Non-pigmented ciliary epithelial cell (primary cell): ENCODE results near the gene ATG4B.

ENCODE experiments used
- DNase-seq: peaks from one replicate; pipeline ENCODE4 v3.0.0-alpha.2; 2010; ENCODE audit warnings: low read depth

ATG4B gene

DNA sequence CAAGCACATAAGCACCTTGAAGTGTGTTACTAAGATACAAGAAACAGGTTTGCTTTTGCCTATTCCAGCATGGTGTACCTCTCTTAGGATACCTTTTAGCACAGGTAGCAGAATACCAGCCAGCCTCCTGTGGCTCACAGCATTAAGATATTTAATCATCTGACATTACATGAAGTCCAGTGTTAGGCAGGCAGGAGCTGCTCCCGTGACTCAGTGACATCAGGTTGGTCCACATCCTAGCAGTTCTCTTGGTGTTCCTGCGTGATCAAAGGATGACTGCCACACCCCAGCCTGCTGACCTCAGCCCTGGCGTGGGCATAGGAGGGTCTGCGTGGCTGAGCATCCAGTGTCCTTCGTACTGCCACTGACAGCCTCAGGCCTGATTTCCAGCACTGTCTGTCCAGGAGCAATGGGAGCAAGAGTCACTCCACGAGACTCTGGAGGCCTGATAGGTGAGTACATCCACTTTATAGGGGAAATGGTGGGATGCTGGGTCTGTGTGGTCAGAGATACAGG is 52.8 kb downstream of the ATG4B start:
- no peak for DNase-seq

DNA sequence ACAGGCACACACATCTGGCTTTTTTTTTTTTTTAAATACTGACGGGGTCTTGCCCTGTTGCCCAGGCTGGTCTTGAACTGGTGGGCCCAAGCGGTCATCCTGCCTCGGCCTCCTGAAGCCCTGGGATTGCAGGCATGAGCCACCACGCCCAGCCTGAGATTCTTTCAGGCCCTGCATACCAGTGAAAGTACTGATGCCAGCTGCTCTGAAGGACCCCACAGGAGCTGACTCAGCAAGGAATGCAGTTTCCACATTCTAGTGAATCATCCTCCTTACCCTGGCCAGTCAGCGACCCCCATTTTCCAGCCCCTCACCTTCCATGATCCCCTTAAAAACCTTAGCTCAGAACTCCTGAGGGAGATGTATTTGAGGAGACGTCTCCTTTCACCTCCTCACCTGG is 55.0 kb downstream of the ATG4B start:
- DNase-seq = peak; percentile 59

DNA sequence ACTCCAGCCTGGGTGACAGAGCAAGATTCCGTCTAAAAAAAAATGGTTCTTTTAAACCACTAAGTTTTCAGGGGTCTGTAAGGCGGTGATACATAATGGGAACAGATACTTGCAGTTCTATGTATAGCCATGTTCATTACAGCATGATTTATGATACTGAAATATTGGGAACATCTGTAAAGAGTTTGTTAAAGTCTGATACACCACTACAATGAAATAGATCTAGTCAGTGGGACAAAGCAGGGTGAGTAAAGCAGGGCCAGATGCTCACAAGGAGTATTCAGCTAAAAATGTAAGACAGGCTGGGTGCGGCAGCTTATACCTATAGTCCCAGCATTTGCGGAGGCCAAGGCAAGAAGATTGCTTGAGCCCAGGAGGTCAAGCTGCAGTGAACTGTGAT is 58.2 kb downstream of the ATG4B start:
- DNase-seq = no peak

DNA sequence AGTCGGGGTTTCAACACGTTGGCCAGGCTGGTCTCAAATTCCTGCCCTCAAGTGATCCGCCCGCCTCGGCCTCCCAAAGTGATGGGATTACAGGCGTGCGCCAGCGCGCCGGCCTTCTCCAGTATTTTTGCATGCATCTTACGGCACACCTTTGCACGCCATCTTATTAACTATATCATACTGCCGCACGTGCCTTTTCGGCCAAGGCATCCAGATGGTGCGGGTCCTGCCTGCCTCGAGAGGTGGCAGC is 63.6 kb downstream of the ATG4B start:
- DNase-seq = no peak

DNA sequence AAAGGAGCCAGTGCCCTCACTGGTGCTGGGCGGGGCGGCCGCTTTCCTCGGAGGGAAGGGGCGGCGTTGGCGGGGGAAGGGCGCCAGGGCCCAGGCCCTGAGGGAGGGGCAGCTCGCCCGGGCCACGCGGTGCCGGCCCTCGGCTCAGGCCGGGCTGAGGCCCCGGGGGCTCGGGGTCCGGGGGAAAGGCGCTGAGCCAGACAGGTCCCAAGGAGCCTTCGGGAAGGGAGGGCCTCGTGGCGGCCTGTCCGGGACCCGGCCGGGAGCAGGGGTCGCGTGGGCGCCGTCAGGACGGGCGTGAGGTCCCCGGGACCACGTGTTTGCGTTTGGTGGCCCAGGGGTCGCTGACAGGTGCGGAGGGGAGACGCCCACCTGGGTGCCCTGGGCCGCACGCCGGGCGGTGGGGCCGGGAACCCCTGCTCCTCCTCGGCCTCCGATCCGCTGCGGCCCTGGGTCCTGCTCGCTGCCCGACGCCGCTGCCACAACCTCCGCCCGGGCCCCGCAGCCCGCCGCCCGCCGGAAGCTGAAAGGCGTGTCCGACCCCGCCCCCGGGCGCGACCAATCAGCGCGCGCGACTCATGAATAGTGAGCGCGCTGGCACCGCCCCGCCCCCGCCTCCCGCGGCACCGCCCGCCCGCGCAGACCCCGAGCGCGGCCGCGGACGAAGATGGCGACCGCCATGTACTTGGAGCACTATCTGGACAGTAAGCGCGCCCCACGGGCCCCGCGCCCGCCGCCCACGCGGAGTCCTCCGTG is 64.1 kb downstream of the ATG4B start, which contains the start of gene ING5:
Gene ING5, plus strand, starts transcription at position 641 of the 756 bp plus-strand sequence. Its CDS starts 27 bp downstream, at position 668.
- no peak for DNase-seq

DNA sequence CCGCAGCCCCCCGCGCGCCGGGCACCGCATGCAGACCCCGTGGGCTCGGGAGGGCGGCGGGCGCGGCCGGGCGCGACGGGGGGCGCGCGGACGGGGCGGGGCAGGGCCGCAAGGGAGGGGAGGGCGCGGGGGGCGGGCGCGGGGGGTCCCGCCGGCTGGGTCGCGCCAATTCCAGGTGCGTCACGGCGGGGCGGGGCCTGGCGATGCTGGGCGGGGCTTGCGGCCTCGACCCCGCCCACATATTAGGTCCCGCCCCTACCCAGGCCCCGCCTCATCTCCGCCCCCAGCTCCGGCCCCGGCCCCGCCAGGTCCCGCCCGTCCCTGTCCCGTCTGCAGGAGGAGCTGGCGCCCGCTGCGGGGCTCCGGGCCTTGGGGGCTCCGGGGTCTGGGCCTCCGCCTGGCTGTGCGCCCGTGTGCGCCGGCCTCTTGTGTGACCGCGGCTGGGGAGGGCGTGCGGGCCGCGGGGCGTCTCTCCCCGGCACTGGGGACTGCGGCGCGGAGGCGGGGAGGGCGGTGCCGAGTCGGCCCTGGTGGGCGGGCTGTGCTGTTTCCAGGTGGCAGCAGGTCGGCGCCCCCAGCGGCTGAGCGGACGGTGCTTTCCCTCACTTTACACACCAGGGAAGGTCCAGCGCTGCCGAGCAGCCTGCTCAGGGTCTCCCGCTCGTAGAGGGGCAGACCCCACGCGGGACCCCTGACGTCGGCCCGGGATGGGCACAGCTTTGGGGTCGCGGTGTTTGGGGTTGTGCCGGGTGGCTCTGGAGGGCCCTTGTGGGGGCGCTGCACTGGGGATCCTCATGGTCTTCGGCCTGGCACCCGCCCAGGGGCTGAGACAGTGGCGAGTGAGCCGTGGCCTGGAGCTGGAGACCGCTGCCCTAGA is 64.9 kb downstream of the ATG4B start:
- no peak for DNase-seq

DNA sequence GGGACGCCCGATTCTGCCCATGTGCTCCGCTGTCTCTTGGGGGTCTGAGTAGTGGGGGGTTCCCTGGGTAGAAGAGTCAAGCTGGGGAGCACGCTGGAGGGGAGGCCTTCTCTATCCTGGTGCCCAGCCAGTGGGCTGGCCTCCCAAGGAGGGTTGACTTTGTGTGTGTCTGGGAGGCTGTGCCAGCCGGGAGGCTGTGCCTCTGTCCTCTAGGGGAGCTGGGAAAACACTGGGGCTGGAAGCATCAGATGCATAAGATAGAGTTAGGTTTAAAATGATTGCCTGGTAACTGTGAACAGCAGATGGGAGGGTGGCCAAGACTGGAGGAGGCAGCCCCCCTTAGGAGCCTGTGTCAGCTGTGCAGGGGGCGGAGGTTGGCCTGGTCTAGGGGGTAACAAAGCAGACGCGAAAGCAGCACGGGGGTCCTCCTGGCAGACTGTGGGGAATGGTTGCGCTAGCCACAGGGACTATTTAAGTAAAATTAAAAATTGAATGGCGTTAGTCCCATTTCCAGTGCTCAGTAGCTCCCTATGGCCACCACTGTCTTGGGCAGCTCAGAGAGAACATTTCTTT is 65.6 kb downstream of the ATG4B start:
- no peak for DNase-seq

DNA sequence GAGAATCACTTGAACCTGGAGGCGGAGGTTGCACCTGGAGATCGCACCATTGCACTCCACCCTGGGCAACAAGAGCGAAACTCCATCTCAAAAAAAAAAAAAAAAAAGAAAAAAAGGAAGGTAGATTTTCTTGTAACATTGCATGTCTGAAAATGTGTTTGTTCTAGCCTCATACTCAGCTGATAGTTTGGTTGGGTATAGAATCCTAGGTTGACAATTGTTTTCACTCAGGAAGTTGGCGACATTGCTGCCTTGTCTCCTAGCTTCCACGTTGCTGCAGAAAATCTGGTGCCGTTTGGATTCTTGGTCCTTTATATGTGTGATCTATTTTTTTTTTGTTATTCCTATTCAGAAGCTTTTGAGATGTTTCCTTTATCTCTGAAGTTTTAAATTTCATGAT is 69.0 kb downstream of the ATG4B start:
- no peak for DNase-seq

DNA sequence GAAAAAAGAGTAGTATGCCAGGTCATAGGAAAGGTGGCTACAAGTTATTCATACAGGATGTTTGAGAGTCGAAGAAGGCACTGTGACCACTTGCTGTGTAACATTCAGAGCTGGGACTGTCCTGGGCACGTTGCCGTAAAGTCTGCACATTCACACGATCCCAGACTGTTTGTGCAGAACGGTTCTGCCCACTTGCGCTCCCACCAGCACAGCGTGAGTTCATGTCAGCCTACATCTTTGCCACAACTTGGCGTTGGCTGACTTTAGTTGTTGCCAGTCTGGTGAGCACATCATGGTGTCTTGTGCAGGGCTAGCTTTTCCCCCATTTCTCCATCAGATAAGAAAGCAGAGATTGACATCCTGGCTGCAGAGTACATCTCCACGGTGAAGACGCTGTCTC is 71.4 kb downstream of the ATG4B start:
- no peak for DNase-seq

DNA sequence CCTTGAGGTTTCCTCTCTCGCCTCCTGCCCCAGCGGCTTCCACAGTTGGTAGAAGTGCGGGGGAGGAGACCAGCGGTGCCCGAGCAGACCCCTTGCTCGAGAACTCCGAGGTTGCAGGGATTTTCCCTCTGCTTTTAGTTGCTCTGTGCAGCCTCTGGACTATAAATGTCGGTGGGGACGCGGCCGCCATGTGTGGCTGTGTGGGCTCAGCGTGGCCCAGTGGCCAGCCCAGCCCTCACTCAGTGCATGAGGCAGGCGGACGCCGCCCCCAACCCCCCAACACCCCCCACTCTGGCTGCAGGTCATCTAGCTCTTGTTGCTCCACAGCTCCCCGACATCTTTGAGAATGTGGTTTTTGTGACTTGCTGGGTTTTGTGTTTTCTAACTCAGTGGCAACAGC is 81.6 kb downstream of the ATG4B start:
- no peak for DNase-seq

DNA sequence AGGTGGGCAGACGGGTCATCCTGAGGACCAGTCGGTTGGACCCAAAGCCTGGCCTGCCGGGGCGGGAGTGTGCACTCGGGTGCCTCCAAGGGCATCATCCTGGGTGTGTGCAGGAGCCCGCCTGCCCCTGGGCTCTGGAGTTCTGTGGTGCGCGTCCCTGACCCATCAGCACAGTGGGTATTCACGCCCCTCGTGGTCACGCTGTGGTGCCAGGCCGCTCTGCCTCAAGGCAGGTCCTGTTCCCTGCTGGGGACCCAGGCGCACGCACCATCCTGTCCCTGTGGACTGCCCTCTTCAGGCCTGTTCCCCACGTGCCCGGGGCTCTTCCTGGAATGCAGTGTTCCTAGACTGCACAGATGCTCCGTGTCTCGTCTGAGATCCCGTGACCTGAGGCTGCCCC is 82.6 kb downstream of the ATG4B start:
- DNase-seq = no peak

DNA sequence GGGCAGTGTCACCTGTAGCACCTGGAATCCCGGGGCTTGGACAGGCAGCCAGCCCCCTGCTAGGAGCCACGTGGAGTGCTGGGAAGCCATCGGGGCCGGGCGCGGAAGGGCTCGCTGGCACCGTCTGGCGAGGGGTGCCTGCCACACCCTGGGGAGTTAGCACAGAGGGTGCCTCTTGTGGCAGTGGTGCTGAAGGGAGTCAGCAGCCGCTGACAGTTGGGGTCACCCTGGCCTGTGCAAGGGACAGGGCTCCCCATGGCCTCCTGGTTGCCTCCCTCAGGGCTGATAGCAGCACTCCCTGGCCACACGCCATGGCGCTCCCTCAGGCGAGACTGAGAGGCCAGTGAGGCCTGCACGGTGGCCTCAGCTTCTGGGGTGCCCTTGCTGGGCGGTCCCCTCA is 83.1 kb downstream of the ATG4B start:
- no peak for DNase-seq

DNA sequence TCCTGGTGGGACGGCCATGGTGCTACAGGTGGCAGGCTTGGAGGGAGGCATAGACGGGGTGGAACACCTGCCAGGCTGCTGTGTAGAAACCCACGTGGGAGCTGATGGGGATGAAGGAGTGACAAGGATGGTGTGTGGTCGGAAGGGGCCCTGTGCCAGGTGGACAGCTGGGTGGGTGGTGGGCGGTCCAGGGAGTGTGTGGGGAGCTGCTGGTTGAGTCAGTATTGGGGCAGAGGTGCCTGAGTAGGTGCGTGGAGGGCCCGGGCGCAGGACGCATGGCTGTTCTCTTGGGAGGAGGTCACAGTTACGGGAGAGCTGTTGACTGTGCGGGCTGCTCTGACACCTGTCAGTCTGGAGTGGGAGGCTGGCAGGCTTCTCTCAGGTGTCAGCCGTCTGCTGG is 84.4 kb downstream of the ATG4B start:
- DNase-seq = no peak

DNA sequence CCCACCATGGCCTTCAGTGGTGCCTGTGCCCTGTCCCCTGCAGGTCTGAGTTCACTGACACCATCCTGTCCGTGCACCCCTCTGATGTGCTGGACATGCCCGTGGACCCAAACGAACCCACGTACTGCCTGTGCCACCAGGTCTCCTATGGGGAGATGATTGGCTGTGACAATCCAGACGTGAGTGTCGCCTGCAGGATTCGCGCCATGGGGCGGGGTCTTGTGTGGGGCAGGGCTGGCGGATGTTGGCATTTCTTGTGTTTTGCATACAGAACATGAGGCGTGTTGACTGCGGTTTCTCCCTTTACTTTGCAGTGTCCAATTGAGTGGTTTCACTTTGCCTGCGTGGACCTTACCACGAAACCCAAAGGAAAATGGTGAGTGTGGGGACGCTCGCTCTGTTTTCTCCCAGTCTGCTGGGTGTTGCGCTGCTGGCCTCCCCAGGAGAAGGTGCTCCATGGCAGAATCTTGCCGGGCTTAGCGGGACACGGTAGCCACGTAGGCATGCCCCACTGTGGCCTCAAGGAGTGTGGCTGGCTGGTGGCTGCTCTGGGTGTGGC is 85.5 kb downstream of the ATG4B start:
- DNase-seq = no peak
